Ovary (tissue), 9 donors: Measurements from ENCODE around the gene DCN. TPM values are rescaled to one million over a fixed set of nuclear protein-coding genes. Genes with fewer than 3 reads are reported as not detected.
"Not testable (repeated sequence)": the region's sequence is repeated elsewhere in the genome, so short reads cannot be mapped to it uniquely, and the experiment has no call there.

Experiments used
- DNase-seq, 5 donors: peaks; one replicate each; pipeline ENCODE4 v3.0.0-alpha.2; 2019 to 2020
- H3K27ac ChIP-seq, 2 donors: fragments of 200-600 bp; one replicate each; pipeline versions ENCODE4 v1.5.1 to v1.8.0; 2019 to 2022
- H3K27me3 ChIP-seq: fragments of 200-600 bp; one replicate; pipeline ENCODE4 v1.8.0; 2022
- H3K36me3 ChIP-seq: fragments of 200-600 bp; sonication (generic); one replicate; pipeline ENCODE4 v1.5.1; 2019
- H3K4me1 ChIP-seq: one replicate; pipeline ENCODE4 v1.8.1; 2013; ENCODE audit warnings: mild to moderate bottlenecking, moderate library complexity; ENCODE audit not compliant: insufficient read depth
- H3K4me3 ChIP-seq: fragments of 200-600 bp; sonication (generic); one replicate; pipeline ENCODE4 v1.5.1; 2017
- H3K9me3 ChIP-seq, 2 donors: fragments of 200-600 bp in 1 of 2; sonication (generic) in 1 of 2; one replicate each; pipeline versions ENCODE4 v1.5.1 to v1.8.1; 2013 to 2019; ENCODE audit warnings: mild to moderate bottlenecking in 1 of 2, moderate library complexity in 1 of 2
- EP300 ChIP-seq: sonication (generic); formaldehyde crosslinking; IDR thresholded peaks from one replicate; pipeline ENCODE4 v1.6.1; 2017; ENCODE audit warnings: antibody characterized with exemption
- POLR2A ChIP-seq: fragments of 450-650 bp; IDR thresholded peaks from one replicate; pipeline ENCODE4 v1.6.1; 2017; ENCODE audit warnings: antibody characterized with exemption, mild to moderate bottlenecking, moderate library complexity
- WGBS, 3 donors: extraction: QIAGEN DNeasy Blood & Tissue Kit in 1 of 3; methylation state at CpG; one replicate each; pipeline versions ENCODE4 v1.1.5 to v1.1.7; 2013 to 2017; 5-methylcytosine and 5-hydroxymethylcytosine counted together
- intact Hi-C, 4 donors: fragments of 100-400 bp; cut with DNase I; formaldehyde crosslinking; loops; one replicate each; pipeline versions ENCODE4 v1.11.0 to v1.15.1; 2022 to 2023
- polyA plus RNA-seq, 2 donors: library from polyadenylated mRNA; stranded (reverse); fragments of 200-250 nt in 1 of 2; fragments of 350-450 nt in 1 of 2; fragmentation: Illumina TruSeq in 1 of 2; extraction: RNeasy Lipid Tissue Mini Kit (QIAGEN cat#74804) in 1 of 2; gene quantifications; one replicate each; pipeline ENCODE4 v1.2.3, GENCODE V29; 2013 to 2014
- total RNA-seq, 7 donors: library from RNA; depleted of rRNA in 2 of 7; stranded (reverse); fragments of >200 nt in 2 of 7; fragmentation: NEBNext Ultra II Directional in 3 of 7; extraction: Animal tissue kit (Norgen Biotek cat#: 25700) in 3 of 7; gene quantifications; one replicate each; pipeline versions ENCODE4 v1.1.0 to v1.2.4, GENCODE V29; 2016 to 2023
- TF ChIP-seq, protein P1 (sequence below), 3 donors: fragments of 450-650 bp in 2 of 3; fragments of 200-600 bp in 1 of 3; IDR thresholded peaks; one replicate each; pipeline versions ENCODE4 v1.5.1 to v1.8.0; 2016 to 2022; ENCODE audit warnings: antibody characterized with exemption in 3 of 3, mild to moderate bottlenecking in 1 of 3
- donor health status: DM: no; HTN: no; CAD: no; lungs with moderate emphysema.
- donor health status: DM: no; HTN: no; CAD: no.
- donor health status: Bipolar disorder and iron deficiency.
- donor health status: DM: yes; HTN: yes; CAD: no.
- donor health status: DM: no; HTN: no; CAD: no.
- donor health status: DM: yes; HTN: yes; CAD: no.

The DCN gene
- total and polyA plus RNA-seq, 9 donors = 1,911 to 5,778 (median 2,871) TPM

DNA sequence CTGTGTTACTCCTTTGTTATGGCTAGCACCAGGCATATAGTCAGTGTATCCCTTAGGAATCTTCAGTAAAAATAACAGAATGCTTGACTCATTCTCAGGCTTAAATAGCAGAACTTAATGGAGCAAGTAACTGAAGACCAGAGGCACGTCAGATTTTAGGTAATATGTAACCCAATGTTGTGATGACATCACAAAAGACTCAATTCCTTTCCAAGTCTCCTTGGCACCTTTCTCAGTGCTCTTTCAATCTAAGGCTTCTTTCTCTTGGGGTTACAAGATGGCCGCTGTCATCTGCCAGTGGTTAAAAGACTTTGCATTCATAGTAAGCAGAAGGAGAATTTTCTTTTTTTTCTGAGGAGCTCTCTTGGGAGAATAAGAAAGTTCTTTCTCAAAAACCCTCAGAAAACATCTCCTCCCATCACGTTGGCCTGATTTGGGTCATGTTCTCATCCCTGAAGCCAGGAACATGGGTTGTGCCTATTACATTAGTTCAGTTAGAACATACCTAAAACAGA, 33.4 kb upstream of the DCN start:
- Histone ChIP-seq H3K27ac (no peak overlapping the region), H3K4me1 (no peaks in the 10 kb centered on the region), H3K4me3 (no peak overlapping the region), H3K27me3 (no peaks in the 10 kb centered on the region), H3K36me3 (no peaks in the 10 kb centered on the region), H3K9me3 (no peaks in the 10 kb centered on the region)
- DNase-seq = no peak
- intact Hi-C loops = no loop called here
- TF ChIP-seq, protein P1, sequence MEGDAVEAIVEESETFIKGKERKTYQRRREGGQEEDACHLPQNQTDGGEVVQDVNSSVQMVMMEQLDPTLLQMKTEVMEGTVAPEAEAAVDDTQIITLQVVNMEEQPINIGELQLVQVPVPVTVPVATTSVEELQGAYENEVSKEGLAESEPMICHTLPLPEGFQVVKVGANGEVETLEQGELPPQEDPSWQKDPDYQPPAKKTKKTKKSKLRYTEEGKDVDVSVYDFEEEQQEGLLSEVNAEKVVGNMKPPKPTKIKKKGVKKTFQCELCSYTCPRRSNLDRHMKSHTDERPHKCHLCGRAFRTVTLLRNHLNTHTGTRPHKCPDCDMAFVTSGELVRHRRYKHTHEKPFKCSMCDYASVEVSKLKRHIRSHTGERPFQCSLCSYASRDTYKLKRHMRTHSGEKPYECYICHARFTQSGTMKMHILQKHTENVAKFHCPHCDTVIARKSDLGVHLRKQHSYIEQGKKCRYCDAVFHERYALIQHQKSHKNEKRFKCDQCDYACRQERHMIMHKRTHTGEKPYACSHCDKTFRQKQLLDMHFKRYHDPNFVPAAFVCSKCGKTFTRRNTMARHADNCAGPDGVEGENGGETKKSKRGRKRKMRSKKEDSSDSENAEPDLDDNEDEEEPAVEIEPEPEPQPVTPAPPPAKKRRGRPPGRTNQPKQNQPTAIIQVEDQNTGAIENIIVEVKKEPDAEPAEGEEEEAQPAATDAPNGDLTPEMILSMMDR (IDR thresholded peaks at IDR 0.05) = no peak
- TF ChIP-seq POLR2A = no peak
- WGBS, 3 donors = 56 to 62% (median 58%) methylated on average over 3 of the region's 3 CpGs

DNA sequence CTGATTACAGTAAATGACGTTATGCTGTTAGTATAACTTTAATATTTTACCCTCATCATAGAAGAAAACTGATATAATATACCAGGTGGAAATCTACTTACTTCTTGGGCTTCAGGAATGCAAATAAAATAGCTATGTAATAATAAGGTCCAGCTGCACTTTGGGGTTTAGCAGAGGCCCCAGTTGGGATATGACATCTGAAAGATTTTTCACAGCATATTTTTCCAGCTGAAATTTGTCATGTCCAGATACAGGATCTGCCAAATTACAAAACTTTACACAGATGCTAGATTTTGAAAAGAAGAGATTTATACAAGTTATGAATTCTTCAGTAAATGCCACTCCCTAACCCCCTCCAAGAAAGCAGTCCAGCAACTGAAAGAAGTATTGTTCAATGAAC, 29.2 kb upstream of the DCN start:
- intact Hi-C loops = loop anchor here in 1 of 4 donors (5.0 kb wide), 1 partner anchor 325 kb away; no protein-coding TSS in a partner anchor
- no peaks in the 10 kb centered on the region for H3K4me1 ChIP-seq
- TF ChIP-seq POLR2A = no peak
- no peak for TF ChIP-seq EP300
- TF ChIP-seq, protein P1 (IDR thresholded peaks at IDR 0.05) = no peak
- no peaks in the 10 kb centered on the region for H3K9me3 ChIP-seq
- H3K4me3 ChIP-seq = no peak overlapping the region
- no peaks in the 10 kb centered on the region for H3K36me3 ChIP-seq
- no peak overlapping the region for H3K27ac ChIP-seq
- H3K27me3 ChIP-seq = no peaks in the 10 kb centered on the region
- DNase-seq = no peak
- 11 to 21% (median 13%) methylated on average over 1 of the region's 1 CpG for WGBS, 3 donors

DNA sequence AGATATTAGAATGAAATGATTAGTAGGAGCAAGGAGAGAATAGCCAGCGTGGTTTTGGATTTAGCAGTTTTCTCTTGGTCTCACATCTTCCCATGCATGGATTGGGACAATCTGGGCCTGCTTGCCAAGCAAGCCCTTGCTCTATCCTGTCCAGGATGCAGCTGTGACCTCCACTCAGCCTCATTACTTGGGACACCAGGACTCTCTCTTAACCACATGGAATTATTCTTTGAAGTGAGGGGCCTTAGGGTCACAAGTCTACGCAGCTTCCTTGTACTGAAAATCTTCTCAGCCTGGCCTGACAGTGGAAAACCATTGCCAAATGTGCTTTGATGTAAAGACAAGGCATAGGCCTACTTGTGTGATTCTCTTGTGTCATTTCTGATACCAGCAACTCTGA, 28.0 kb upstream of the DCN start:
- intact Hi-C loops = loop anchor here in 1 of 4 donors (5.0 kb wide), 1 partner anchor 327 kb away; no protein-coding TSS in a partner anchor
- Histone ChIP-seq H3K36me3 (no peaks in the 10 kb centered on the region), H3K27ac (no peak overlapping the region), H3K9me3 (no peaks in the 10 kb centered on the region), H3K4me1 (no peaks in the 10 kb centered on the region), H3K27me3 (no peaks in the 10 kb centered on the region), H3K4me3 (no peak overlapping the region)
- DNase-seq = no peak
- TF ChIP-seq EP300 = no peak
- TF ChIP-seq POLR2A = no peak
- TF ChIP-seq, protein P1 (IDR thresholded peaks at IDR 0.05) = no peak
- WGBS, 3 donors = 71 to 95% (median 93%) methylated on average over 2 of the region's 2 CpGs

GRCh38 chr12:91210144-91210543, 27.5 kb upstream of the DCN start:
- no peaks in the 10 kb centered on the region for H3K27me3 ChIP-seq
- no peaks in the 10 kb centered on the region for H3K4me1 ChIP-seq
- no peak overlapping the region for H3K27ac ChIP-seq
- DNase-seq = no peak
- H3K36me3 ChIP-seq = no peaks in the 10 kb centered on the region
- no peak overlapping the region for H3K4me3 ChIP-seq
- TF ChIP-seq EP300 (no peak), POLR2A (no peak)
- TF ChIP-seq, protein P1 (IDR thresholded peaks at IDR 0.05) = no peak
- intact Hi-C loops = loop anchor here in 1 of 4 donors (5.0 kb wide), 1 partner anchor 327 kb away; no protein-coding TSS in a partner anchor
- no peaks in the 10 kb centered on the region for H3K9me3 ChIP-seq

DNA sequence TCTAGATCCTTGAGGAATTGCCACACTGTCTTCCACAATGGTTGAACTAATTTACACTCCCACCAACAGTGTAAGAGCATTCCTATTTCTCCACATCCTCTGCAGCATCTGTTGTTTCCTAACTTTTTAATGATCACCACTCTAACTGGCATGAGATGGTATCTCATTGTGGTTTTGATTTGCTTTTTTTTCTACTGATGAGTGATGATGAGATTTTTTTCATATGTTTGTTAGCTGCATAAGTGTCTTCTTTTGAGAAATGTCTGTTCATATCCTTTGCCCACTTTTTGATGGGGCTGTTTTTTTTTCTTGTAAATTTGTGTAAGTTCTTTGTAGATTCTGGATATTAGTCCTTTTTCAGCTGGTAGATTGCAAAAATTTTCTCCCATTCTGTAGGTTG, 24.7 kb upstream of the DCN start:
- H3K4me3 ChIP-seq, H3K9me3 ChIP-seq, H3K27me3 ChIP-seq, intact Hi-C loops, H3K27ac ChIP-seq, H3K4me1 ChIP-seq, DNase-seq, H3K36me3 ChIP-seq: not testable (repeated sequence)
